Colon (tissue), 2 donors: ENCODE measurements around the gene MLXIPL.

Experiments
- FAIRE-seq: peaks from 2 replicates; lab custom pipeline; 2012; peaks lifted over from hg19 to GRCh38; lab: Jason Lieb, UNC
- donor health status: control.
- donor health status: control.

The MLXIPL gene

GRCh38 chr7:73549176-73549575, 75.1 kb downstream of the MLXIPL start:
- FAIRE-seq = no peak

- FAIRE-seq = no peak
Observed at GRCh38 chr7:73547841-73548240, 76.5 kb downstream of the MLXIPL start.

- no peak for FAIRE-seq
Observed at GRCh38 chr7:73544678-73545077, 79.6 kb downstream of the MLXIPL start.
